Peyer's patch (tissue), 4 donors: ENCODE measurements around the gene KCTD1.

Source experiments
- CTCF ChIP-seq, 6 experiments: fragments of 450-650 bp in 4 of 6; fragments of 200-600 bp in 2 of 6; sonication (generic) in 1 of 6; IDR thresholded peaks; one replicate each; pipeline ENCODE4 v1.5.1; 2017 to 2019; ENCODE audit warnings: antibody characterized with exemption in 6 of 6, mild to moderate bottlenecking in 3 of 6, moderate library complexity in 1 of 6
- POLR2A ChIP-seq, 2 donors: fragments of 450-650 bp; IDR thresholded peaks; one replicate each; pipeline ENCODE4 v1.5.1; 2017; ENCODE audit warnings: antibody characterized with exemption in 2 of 2, mild to moderate bottlenecking in 2 of 2, moderate library complexity in 2 of 2

- TF ChIP-seq CTCF (IDR thresholded peaks at IDR 0.05), result no peak
- no peak for TF ChIP-seq POLR2A (IDR thresholded peaks at IDR 0.05)
Observed at GRCh38 chr18:26440644-26441043, 107.7 kb downstream of the KCTD1 start.
